HG02610 (cell line): ENCODE measurements around the gene AASDH.

Experiments
- ATAC-seq: cut with Tn5 transposase; IDR thresholded peaks from one replicate; pipeline ENCODE4 v1.9.1; 2021; ENCODE audit warnings: mild to moderate bottlenecking, moderate library complexity; ENCODE audit not compliant: unreplicated experiment

Gene AASDH

GRCh38 chr4:56387023-56388001, at the start of gene AASDH:
AASDH (minus strand) TSS chr4:56387491; CDS start chr4:56384299, 3,192 bp downstream.
- ATAC-seq: peak; percentile 96

- peak; percentile 80 for ATAC-seq
Measured at GRCh38 chr4:56435140-56435926, 48.0 kb upstream of the AASDH start, which contains the start of gene PPAT. PPAT (minus strand) TSS chr4:56435615; CDS start chr4:56435477, 138 bp downstream.

GRCh38 chr4:56434599-56435139, 47.4 kb upstream of the AASDH start:
- peak; percentile 13 for ATAC-seq

GRCh38 chr4:56433280-56433679, 46.0 kb upstream of the AASDH start:
- ATAC-seq: no peak

GRCh38 chr4:56430203-56430602, 42.9 kb upstream of the AASDH start:
- ATAC-seq: no peak

- ATAC-seq: no peak
Measured at GRCh38 chr4:56427179-56427578, 39.9 kb upstream of the AASDH start.

- no peak for ATAC-seq
Measured at GRCh38 chr4:56426273-56426672, 39.0 kb upstream of the AASDH start.

GRCh38 chr4:56425518-56425917, 38.2 kb upstream of the AASDH start:
- ATAC-seq: no peak

- ATAC-seq: no peak
Measured at GRCh38 chr4:56424697-56425514, 37.6 kb upstream of the AASDH start.

GRCh38 chr4:56424176-56424575, 36.9 kb upstream of the AASDH start:
- no peak for ATAC-seq

GRCh38 chr4:56417396-56417795, 30.1 kb upstream of the AASDH start:
- ATAC-seq: no peak

- ATAC-seq: no peak
Measured at GRCh38 chr4:56416349-56416748, 29.1 kb upstream of the AASDH start.

GRCh38 chr4:56414135-56414670, 26.9 kb upstream of the AASDH start:
- no peak for ATAC-seq

GRCh38 chr4:56410247-56411062, 23.2 kb upstream of the AASDH start:
- no peak for ATAC-seq

GRCh38 chr4:56409511-56410090, 22.3 kb upstream of the AASDH start:
- ATAC-seq: no peak

- ATAC-seq: no peak
Measured at GRCh38 chr4:56408978-56409377, 21.7 kb upstream of the AASDH start.

GRCh38 chr4:56406151-56406550, 18.9 kb upstream of the AASDH start:
- ATAC-seq: no peak

GRCh38 chr4:56405016-56405415, 17.7 kb upstream of the AASDH start:
- ATAC-seq: no peak

- no peak for ATAC-seq
Measured at GRCh38 chr4:56400560-56400959, 13.3 kb upstream of the AASDH start.
